Measurements from ENCODE around the gene ZNF556.

The ZNF556 gene

DNA sequence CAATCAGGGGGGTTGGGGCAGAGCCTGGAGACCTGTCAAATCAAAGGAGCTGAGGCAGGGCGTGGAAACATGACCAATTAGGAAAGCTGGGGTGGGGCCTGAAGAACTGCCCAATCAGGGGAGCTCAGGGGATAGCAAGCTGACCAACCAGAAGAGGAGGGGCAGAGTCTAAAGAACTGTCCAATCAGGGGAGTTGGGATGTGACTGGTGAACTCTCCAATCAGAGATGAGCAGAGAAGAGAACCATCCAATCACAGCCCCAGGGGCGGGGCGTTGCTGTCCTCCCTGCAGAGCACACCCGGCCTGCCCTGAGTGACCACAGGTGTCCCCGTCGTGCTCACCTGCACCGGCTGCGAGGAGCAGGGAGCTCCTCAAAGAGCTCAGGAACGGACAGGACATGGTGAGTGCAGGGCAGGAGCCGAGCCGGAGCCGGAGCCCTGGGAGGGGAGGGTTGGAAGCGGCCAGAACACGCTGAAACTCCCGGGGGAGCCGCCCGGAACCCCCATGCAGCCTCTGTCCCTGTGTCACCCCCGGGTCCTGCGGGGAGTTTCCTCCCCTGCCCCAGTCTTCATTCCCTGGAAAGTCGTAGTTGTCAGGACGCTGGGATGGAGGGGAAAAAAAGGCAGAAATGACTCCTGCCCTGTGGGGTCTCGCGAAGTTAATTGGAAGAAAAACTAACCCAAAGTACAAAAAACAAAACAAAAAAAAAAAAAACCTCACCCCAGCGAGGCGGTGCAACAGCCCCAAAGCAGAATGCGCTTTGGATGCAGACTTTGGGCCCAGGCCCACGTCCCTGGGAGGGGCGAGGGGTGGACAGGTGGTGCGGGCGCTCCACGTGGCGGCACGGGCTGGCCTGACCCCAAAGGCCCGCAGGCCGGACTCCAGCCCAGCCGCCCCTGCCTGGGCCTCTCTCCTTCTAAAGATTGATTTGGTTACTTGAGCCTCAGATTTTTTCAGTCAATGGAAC, at the start of gene ZNF556:
Gene ZNF556, plus strand, starts transcription at position 311 of the 967 bp plus-strand sequence. Its CDS starts 87 bp downstream, at position 398.
- DNase-seq: peak; percentile 56 to 66

DNA sequence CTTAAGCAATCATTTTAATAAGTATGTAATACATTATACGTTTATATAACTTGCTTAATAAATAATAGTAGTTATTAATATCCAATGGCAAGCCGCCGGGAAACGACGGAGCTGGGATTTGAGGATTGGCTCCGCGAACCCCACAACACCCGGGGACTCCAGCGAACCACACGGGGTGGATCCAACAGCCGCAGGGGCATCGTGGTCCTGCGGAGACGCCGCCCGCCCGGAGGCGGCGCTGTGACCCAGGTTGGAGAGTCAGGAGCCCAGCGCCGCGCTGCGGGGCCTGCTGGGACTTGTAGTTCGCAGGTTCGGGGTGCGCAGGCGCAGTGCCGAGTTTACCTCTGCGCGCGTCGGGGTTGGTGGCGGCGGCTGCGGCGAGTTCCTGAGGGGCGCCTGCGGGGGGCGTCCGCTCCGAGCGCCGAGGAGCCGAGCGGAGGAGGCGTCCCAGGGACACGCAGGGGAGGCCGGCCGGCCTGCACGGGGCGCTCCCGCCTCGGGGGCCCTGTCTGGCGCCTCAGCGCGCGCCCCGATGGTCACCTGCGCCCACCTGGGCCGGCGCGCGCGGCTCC, 47.5 kb upstream of the ZNF556 start, which contains the start of gene ZNF554:
Gene ZNF554, plus strand, starts transcription at position 329 of the 572 bp plus-strand sequence. Its CDS starts 204 bp downstream, at position 533.
- peak; percentile 95 to 96 for DNase-seq

DNA sequence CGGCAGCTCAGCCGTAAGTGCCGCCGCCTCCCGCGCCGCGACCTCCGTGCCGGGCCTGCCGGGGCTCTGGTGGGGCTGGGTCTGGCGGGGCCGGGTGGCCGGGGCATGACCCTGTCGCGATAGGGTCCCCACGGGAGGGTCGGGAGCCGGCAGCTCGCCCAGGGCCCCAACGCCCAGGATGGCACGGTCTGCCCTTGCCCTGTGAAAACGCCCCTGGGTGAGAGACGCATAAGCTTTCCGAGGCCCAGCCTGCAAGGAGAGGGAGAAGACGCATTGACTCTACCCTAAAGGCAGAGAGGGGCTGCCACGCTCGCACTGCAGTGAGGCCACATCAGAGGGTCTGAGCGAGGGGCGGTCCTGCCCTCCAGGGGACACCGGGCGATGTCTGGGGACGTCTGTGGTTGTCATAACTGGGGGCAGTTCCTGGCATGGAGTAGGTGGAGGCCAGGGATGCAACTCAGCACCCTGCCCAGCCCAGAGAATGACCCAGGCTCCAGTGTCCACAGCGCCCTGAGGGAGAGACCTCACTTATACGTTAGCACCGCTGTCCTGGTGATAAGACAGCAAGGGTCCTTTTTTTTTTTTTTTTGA, 46.9 kb upstream of the ZNF556 start:
- DNase-seq: no peak

DNA sequence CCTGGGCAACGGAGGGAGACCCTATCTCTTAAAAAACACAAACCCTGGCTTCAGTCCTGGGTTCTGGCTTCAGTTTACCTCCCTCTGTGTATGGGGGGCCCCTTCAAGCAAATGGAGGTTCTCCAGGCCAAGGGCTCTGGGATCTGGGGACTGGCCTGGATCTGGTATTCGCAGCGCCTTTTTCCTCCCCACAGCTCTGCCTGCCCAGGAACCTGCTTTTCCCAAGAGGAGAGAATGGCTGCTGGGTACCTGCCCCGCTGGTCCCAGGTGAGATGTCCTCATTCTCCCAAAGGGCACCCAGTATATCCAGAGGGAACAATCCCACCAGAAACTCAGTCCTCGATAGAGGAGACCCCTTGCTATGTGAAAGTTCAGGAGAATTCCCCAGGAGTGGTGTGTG, 44.3 kb upstream of the ZNF556 start:
- DNase-seq: no peak

DNA sequence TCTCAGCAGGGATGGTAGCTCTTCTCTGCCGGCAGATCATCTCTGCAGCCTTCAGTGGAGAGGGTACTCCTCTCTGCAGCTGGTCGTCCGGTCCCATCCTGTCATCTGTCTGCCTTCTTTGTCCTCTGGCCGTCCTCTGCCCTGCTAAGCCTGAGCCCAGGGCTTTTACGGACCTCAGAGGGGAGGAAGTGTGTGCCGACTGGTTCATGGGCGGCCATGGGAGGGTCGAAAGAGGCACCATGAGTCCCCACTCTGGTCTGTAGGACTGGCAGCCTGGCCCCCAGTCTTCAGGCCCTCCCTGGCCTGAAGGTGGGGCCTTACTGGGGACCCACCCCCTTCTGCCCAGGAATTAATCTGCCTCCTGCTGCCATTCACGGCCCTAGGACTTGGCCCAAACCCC, 43.5 kb upstream of the ZNF556 start:
- no peak for DNase-seq

DNA sequence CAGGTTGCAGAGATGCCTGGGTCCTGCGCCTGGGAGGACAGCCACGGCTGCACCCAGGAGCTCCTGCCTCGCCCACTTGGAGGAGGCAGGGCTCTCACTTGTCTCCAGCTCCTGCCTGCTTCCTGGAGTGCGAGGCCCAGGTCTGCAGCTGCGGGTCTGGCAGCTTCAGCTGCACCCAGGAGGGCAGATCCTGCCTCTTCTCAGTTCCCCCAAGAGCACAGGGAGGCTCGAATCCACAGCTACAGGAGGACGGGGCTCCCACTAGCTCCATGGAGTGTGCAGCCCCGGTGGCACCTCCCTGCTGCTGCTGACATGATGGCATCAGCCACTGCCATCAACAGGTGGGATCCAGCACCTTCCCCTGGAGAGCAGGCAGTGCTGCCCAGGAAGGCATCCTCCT, 43.0 kb upstream of the ZNF556 start:
- no peak for DNase-seq

DNA sequence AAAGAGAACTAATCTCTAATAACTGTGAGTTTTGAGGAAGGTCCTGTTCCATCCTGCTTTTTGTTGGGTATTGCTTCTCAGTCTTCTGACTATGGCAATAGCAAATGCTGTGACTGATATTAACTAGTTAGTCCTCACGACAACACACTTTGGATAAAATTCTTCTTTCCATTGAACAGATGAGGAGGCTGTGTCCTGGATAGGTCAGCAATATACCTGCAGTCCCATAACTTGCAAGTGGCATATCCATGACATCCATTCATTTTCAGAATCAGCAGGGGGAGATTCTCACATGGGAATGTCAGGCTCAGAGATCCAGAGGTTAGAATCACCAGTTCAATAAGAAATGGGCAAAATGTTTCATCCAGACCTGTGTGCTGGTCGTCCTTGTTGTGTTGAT, 40.1 kb upstream of the ZNF556 start:
- DNase-seq: no peak

DNA sequence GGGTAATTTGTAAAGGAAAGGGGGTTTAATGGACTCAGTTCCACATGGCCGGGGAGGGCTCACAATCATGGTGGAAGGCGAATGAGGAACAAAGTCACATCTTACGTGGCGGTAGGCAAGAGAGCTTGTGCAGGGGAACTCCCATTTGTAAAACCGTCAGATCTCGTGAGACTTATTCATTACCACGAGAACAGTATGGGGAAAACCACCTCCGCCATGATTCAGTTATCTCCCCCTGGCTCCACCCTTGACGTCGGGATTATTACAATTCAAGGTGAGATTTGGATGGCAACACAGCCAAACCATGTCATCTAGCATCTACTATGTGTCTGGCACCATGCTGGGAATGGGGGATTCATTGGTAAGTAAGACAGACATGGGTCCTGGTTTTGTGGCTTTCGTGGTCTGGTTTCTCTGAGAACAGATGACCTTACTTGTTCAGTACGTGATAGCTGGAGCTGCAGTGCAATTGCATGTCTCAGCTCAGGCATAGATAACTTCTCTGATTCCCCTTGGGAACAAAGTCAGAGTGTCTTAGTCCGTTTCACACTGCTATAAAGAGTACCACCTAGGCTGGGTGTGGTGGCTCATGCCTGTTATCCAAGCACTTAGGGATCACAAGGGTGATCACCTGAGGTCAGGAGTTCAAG, 39.2 kb upstream of the ZNF556 start:
- no peak for DNase-seq

DNA sequence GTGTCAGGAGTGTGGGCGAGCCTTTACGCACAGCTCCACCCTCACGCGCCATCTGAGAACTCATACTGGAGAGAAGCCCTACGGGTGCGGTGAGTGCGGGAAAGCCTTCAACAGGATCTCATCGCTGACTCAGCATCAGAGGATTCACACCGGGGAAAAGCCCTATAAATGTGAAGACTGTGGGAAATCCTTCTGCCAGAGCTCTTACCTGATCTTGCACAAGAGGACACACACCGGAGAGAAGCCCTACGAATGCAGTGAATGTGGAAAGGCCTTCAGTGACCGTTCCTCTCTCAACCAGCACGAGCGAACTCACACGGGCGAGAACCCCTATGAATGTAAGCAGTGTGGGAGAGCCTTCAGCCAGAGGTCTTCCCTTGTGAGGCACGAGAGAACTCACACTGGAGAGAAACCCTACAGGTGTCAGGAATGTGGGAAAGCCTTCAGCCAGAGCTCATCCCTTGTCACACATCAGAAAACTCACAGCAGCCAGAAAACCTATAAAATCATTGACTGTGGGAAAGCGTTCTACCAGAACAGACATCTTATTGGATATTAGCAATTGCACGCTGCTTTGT, 32.8 kb upstream of the ZNF556 start:
- DNase-seq: no peak

DNA sequence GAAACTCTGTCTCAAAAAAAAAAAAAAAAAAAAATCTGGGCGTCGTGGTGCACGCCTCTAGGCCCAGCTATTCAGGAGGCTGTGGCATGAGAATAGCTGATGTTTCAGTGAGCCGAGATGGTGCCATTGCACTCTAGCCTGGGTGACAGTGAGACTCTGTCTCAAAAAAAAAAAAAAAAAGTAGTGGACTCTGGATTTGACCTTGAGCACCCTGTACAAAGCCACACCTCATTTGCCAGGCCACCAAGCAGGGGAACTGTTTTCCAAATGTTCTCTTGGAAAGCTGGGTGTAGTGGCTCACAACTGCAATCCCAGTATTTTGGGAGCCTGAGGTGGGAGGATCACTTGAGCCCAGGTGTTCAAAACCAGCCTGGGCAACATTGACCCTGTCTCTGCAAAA, 29.7 kb upstream of the ZNF556 start:
- no peak for DNase-seq

DNA sequence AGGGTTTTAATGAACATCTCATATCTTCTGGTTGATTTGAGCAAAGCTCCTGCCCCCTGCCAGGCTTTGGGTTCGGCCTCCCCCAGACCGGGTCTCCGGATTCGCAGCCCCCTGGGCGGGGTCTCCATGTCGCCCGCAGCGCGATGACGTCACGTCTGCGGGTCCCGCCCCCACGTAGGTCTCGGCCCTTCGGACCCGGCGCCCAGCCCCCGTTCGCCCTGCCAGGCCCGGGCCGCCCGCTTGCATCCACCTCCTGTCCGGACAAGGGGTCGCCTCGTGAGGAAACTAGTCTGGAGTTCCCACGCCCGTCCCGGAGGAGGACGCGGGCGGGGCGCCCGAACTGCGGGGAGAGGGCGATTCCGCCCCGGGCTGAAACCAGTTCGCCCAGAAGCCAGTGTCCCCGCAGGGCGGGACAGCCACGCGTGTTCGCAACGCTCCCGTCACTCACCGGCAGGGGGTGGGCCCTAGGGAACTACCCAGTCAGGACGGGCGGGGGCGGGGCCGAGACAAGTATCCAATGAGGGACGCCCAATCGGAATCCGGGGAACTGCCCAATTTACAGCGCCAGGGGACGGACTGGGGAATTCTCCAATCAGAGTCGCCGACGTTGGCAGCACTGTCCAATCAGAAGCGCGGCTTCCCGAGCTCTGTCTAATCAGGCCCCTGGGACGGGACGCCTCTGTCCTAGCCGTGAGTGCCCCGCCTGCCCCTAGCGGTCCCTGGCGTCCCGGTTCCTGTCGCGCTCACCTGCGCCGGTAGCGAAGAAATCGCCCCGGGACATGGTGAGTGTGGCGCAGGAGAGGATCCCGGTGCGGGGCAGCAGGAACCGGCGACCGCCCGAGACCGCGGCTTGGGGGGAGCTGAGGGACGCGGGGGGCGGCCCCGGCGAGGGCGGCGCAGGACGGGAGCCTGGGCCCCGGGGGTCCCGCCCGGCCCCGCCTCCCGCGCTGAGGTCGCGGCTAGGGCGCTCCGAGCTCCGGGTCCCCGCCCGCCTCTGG, 26.0 kb upstream of the ZNF556 start, which contains the start of gene ZNF555:
Gene ZNF555, plus strand, starts transcription at position 682 of the 998 bp plus-strand sequence. Its CDS starts 98 bp downstream, at position 780.
- DNase-seq: peak; percentile 98 to 99

DNA sequence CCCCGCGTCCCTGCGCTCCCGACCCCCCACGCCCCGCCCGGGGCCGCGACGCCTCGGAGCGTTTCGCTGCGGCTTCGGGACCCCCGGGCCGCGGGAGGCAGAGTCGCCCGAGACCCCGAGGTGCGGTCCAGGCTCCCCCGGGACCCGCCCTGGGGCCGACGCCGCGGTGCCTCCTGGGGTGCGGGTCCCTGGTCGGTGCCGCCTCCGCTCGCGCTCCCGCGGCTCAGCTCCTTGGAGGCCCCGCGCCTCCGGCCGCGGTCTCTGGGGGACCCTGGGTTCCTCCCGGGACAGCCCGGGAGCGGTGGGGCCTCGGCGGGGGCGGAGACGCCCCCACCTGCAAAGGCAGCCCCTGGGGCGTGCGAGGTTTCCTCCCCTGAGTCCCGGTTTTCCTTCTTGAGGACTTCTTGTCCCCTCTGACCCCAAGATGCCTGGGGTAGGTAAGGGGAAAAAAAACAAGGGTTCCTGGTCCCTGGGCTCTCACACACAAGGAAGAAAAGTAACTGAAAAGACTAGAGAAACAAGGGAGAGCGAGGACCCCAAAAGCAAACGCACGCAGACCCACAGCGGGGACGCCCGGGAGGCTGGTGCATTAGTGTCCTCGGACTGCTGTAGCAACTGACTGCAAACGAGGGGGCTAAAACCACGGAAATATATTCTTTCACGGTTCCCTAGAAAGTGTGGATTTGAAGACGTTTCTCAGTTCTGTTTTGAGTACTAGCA, 25.1 kb upstream of the ZNF556 start:
- no peak for DNase-seq

DNA sequence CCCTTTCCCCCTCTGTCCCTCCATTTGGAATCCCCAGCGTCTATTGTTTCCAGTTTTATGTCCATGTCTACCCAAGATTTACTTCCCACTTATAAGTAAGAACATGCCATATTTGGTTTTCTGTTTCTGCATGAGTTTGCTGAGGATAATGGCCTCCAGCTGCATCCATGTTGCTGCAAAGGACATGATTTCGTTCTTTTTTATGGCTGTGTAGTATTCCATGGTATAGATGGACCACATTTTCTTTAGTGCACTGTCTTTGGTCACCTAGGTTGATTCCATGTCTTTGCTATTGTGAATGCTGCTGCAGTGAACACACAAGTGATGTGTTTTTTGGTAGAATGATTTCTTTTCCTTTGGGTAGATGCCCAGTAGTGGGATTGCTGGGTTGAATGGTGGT, 22.0 kb upstream of the ZNF556 start:
- DNase-seq: no peak

DNA sequence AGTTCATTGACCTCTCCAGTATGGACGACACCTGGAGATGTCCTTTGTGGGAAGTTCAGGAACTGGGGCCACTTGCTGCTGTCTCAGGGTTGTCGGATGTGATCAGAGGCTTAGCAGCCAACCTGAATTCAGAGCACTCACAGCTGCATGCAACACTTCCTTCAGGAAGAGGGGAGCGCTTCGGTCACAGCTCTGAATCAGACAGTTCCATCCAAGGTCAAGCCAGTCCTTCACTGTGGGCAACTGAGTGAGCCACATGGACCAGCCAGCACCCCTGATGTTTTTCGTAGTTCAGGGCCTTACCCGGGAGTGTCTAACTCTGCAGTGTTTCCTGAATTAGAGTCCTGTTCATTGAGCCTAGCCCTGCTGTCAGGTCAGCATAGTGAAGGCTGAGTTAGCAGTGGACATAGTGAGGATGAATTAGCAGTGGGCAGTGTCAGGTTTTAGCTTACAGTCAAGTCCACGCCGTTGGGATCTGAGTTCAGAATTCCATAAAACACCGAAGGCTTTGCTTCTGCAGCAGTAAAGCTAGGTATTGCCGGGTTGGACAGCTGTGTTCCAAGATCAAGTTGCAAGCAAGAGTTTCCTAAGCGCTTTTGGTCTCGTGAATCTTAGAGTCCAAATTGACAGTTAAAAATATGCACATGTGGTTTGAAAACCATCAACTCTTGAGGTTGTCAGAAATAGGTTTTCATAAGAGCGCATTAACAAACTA, 20.8 kb upstream of the ZNF556 start:
- no peak for DNase-seq

DNA sequence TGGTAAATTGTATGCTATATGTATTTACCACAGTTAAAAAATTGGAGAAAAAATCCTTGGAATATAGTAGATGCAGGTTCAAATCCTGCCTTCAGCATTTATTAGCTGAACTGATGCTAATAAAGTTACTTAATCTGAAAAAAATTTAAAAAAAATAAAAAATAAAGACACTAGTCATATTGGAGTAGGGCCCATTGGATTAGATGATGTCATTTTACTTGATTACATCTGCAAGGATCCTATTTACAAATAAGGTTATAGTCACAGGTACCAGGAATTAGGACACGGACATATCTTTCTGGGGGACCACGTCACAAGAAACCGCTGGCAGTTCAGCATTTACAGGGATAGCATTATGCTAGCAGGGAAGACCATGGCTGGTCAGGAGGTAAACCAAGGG, 19.6 kb upstream of the ZNF556 start:
- no peak for DNase-seq

DNA sequence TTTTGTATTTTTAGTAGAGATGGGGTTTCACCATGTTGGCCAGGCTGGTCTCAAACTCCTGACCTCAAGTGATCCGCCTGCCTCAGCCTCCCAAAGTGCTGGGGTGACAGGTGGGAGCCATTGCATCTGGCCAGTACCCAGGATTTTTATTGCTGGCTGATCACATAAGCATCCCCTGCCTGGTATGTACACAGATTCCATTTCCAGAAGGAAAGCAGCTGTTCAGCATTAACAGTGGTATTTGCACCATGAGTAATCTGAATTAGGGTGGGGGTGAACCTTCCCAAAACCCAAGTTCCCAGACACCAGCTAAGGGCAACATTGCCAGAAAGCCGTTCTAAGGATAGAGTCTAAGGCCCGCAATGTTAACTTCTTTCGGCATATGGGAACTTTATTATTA, 18.5 kb upstream of the ZNF556 start:
- no peak for DNase-seq

DNA sequence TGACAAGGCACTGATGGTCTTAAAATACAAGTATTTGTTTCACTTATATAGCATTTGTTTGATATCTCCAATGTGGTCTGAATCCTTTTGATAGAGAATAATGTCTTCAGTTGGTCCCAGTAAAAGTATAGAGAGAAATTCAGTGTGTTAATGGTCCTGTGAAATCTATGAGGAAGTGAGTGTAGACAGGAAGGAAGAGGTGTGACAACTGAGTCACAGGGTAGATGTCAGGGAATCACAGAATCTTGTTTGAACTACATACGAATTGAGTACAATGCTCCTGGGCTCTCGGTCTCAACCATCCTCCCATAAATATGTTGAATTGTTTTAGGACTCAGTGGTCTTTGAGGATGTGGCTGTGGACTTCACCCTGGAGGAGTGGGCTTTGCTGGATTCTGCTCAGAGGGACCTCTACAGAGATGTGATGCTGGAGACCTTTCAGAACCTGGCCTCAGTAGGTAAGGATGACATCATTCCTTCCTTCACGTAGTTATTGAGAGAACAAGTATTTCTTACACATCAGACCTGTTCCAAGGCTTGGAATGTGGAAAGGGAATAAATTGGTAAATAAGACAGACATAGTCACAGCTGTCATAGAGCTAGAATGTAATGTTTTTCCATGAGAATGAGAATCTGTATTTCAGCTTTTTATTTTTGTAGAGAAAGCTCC, 16.7 kb upstream of the ZNF556 start:
- no peak for DNase-seq

DNA sequence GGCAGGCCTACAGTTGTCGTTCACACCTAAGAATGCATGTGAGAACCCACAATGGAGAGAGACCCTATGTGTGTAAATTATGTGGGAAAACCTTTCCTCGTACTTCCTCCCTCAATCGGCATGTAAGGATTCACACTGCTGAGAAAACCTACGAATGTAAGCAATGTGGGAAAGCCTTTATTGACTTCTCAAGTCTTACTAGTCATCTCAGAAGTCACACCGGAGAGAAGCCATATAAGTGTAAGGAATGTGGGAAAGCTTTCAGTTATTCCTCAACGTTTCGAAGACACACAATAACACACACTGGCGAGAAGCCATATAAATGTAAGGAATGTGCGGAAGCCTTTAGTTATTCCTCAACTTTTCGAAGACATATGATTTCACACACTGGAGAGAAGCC, 14.5 kb upstream of the ZNF556 start:
- no peak for DNase-seq

DNA sequence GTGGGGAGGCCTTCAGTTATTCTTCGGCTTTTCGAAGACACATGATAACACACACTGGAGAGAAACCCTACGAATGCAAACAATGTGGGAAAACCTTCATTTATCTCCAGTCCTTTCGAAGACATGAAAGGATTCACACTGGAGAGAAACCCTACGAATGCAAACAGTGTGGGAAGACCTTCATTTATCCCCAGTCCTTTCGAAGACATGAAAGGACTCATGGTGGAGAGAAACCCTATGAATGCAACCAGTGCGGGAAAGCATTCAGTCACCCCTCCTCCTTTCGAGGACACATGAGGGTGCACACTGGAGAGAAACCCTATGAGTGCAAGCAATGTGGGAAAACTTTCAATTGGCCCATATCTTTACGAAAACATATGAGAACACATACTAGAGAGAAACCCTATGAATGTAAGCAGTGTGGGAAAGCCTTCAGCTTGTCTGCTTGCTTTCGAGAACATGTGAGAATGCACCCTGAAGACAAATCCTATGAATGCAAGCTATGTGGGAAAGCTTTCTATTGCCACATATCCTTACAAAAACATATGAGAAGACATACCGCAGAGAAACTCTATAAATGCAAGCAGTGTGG, 14.0 kb upstream of the ZNF556 start:
- DNase-seq: no peak
